C4-2B (cell line): ENCODE measurements around the gene ERICH2.
"Not testable (repeated sequence)": the region's sequence is repeated elsewhere in the genome, so short reads cannot be mapped to it uniquely, and the experiment has no call there.

Source experiments
- H3K27ac ChIP-seq: fragments of 450-650 bp; 2 replicates; pipeline ENCODE4 v1.5.1; 2017
- ZFX ChIP-seq: fragments of 450-650 bp; IDR thresholded peaks from 2 replicates; pipeline ENCODE4 v1.6.1; 2017
- TF ChIP-seq, protein P1 (sequence below): fragments of 450-650 bp; conservative IDR thresholded peaks from 2 replicates; pipeline ENCODE4 v1.5.1; 2017; ENCODE audit warnings: mild to moderate bottlenecking

The ERICH2 gene, protein sequence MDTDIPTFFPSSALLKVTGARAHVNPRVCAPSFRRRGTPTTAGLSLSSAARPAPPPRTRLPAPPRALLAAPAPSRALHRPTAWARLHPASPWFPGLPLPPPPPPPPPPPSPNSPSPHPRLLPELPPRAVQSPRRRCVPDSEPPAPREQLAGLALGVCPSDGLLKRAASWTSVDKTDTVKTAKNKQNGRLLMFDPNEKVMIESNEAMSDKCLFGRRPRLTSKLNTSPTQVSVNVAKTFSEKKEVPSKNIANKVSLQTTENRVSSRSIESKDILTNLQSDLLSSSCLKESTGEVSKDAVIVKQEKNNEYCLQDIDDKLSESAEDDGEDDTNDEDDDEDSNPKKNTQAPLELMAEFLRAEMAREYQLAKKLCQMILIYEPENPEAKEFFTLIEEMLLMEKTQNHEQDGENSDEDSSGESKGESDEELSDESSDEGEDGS

DNA sequence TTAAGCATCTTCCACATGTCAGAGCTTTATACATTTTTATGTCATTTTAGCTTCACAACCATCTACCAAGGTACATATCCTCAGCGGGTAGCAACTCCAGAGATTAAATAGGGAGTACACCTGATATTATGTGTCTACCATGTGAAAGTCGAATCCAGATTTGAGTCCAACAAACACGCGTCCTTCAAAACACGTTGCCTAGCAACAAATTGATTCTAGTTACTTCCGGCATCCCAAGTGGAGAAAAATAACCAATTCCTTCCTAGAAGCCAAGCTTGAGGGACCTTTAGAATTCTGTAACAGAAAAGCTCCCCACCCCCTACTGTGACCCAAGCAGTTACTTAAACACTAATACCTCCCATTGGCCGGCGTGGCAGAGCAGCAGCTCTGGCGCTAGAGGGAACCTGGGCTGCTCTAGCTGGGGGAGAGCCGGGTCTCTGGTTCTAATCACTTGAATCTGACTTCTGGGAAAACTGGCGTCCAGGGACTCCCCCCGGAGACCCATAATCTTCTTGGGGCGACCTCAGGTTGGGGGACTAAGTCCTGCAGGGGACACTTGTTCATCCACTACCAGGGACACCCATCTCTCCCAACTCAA lies at the start of gene ERICH2:
TSS of gene ERICH2 (plus strand) at position 371 of the 598 bp plus-strand sequence. CDS start 304 bp downstream, outside the sequence.
- TF ChIP-seq, protein P1, sequence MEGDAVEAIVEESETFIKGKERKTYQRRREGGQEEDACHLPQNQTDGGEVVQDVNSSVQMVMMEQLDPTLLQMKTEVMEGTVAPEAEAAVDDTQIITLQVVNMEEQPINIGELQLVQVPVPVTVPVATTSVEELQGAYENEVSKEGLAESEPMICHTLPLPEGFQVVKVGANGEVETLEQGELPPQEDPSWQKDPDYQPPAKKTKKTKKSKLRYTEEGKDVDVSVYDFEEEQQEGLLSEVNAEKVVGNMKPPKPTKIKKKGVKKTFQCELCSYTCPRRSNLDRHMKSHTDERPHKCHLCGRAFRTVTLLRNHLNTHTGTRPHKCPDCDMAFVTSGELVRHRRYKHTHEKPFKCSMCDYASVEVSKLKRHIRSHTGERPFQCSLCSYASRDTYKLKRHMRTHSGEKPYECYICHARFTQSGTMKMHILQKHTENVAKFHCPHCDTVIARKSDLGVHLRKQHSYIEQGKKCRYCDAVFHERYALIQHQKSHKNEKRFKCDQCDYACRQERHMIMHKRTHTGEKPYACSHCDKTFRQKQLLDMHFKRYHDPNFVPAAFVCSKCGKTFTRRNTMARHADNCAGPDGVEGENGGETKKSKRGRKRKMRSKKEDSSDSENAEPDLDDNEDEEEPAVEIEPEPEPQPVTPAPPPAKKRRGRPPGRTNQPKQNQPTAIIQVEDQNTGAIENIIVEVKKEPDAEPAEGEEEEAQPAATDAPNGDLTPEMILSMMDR, result peak; percentile 18; the same call in 1 of the 2 replicates
- TF ChIP-seq ZFX, result no peak

DNA sequence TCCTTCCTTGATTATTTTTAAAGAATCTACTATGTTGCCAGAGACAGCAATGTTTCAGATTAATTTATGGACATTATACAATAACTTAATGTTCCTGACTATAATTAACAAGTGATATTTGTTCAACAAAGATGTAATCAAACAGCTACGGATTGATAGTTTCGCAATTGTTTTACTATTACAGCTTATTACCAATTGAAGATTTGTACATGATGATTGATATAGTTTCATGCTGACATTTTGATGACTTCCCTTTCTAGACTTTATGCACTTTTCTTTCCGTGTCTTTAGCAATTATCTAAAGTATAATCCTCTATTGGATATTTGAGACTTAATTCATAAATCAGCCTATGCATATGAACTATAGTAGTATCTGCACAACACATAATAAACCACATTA lies 48.5 kb upstream of the ERICH2 start:
- H3K27ac ChIP-seq, result no peak overlapping the region
- TF ChIP-seq, protein P1, result no peak
- TF ChIP-seq ZFX, result no peak

More for the DNA sequence above, at the start of gene ERICH2:
- peak within 1 kb of the TSS; percentile 89 for H3K27ac ChIP-seq

DNA sequence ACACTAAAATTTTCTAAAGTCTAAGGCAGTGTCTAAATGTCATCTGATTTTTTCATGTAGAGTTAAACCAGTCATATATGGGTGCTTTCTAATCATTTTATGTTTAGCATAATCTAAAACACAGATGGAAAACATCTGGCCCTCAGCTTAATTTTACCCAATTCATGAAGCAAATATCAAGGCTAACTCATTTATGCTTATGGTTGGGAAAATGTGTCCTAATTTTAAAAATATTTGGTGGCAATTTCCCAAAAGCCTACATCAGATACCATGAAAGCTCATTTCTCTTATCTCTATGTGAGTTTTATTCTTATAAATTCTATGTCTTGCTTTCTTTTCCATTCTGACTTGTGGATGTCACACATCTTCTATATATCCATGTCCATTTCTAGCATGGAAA lies 47.9 kb upstream of the ERICH2 start:
- H3K27ac ChIP-seq, result no peak overlapping the region
- TF ChIP-seq, protein P1, result no peak
- no peak for TF ChIP-seq ZFX

DNA sequence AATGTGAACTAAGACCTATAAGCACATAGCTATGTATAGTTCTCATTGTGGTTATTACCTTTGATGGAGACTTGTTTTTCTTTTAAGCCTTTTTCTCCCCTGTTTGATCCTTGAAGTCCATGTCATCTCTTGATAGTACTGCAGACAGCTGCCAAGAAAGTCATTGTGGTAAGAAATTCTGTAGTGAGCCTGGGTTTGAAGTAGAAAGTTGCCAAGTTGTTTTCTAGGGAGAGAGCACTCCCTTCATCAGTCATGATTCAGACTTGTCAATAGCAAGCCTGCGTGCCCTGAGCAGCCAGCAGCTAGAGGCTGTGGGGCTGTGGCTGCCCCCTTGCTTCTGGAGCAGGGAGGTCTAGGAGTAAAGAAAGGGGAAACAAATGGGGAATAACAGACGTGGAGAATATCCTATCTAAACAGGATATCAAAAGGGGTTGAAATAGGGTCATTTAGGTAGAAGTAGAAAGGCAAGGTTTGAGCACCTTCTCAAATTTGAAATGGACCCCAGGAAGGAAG lies 46.7 kb upstream of the ERICH2 start:
- H3K27ac ChIP-seq, result no peak overlapping the region
- no peak for TF ChIP-seq ZFX
- TF ChIP-seq, protein P1, result no peak

DNA sequence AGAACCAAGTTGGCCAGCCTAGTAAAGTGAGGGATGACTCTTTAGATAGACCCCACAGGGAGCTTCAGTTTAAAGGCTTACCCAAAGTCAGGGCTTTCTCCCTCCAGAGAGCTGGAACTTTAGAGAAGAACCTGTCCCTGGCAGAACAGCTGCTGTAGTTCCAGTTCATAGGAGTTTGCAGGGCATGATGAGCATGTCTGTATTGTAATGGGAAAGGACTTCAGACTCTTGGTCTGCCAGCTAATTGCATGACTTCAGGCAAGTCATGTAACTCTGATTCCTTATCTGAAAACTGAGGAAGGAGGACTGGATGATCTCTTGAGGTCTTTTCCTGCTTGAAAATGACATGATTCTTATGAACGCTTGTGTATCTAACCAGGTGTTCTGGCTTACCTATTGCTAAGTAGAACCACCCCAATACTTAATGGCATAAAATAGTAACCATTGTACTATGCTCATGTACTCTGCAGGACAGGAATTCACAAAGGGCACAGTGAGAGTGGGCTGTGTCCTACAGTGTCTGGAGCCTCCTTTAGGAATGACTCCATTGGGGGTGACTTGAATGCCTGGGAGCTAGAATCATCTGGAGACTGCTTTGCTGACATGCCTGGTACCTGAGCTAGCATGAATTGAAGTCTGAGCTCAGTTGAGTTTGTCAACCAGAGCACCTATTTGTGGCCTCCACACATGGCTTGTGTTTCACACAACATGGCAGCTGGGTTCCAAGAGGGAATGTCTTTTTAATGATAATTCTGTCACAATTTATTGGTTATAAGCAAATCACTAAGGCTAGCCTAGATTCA lies 36.2 kb upstream of the ERICH2 start:
- no peak for TF ChIP-seq ZFX
- TF ChIP-seq, protein P1, result no peak
- H3K27ac ChIP-seq, result no peak overlapping the region

DNA sequence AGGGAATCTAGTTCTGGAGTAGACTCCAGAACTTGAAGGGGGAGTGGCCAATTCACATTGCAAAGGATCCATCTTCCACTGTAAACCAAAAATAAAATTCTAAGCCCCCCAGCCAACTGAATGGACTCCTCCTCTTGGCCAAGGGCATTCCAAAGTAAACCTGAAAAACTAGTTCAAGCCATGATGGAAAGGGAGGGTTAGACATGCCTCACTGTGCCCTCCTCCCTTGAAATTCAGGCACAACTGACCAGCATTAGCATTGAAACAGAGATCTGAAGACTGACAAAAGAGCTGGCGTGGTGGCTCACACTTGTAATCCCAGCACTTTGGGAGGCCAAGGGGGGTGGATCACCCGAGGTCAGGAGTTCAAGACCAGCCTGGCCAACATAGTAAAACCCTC lies 35.6 kb upstream of the ERICH2 start:
- not testable (repeated sequence) for H3K27ac ChIP-seq

DNA sequence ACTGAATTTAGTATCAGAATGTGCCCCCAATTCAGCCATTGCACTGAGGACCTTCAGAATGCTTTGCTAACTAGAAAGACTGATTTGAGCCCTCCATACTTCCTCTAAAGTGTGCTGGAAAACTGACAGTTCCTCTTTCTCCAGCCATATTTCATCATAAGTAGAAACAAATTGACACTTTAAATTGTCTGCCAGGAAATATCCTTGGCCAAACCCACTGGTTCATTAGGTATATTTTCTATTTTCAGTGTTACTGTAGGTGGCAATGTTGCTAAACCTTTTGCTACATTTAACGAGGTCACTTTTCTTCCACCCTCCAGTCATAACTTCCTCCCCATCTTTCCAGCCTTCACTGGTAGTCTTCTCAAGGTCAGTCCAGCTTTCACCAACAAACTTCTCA lies 33.5 kb upstream of the ERICH2 start:
- H3K27ac ChIP-seq, result no peak overlapping the region
- TF ChIP-seq ZFX, result no peak
- TF ChIP-seq, protein P1, result no peak; the same call in 1 of the 2 replicates
